SK-MEL-5 (cell line): ENCODE results near the gene TBC1D22A. TPM values are rescaled to one million over a fixed set of nuclear protein-coding genes. Genes with fewer than 3 reads are reported as not detected.
A peak's percentile ranks its signal among the peaks of the same experiment; 100 is the strongest.
"Not testable (repeated sequence)": the region's sequence is repeated elsewhere in the genome, so short reads cannot be mapped to it uniquely, and the experiment has no call there.

Source experiments
- DNase-seq: peaks from one replicate; pipeline ENCODE4 v3.0.0-alpha.2; 2016; ENCODE audit warnings: low read depth, low spot score
- in situ Hi-C: cut with HindIII; loops from 2 replicates; pipeline ENCODE4 v1.10.0; 2016; ENCODE audit warnings: low sequenced_read_pairs, high pct_unique_total_duplicates, low pct_unique_long_range_greater_than_20kb
- total RNA-seq: library from RNA; depleted of rRNA; stranded (reverse); fragments of >200 nt; shearing (Covaris generic); gene quantifications from 2 replicates; pipeline ENCODE4 v1.2.3, GENCODE V29; 2014

TBC1D22A gene
- total RNA-seq, 1 experiment from 2014 or later = 14.4 TPM

GRCh38 chr22:46813816-46814597 lies 51.6 kb downstream of the TBC1D22A start:
- in situ Hi-C loops = no loop called here

DNA sequence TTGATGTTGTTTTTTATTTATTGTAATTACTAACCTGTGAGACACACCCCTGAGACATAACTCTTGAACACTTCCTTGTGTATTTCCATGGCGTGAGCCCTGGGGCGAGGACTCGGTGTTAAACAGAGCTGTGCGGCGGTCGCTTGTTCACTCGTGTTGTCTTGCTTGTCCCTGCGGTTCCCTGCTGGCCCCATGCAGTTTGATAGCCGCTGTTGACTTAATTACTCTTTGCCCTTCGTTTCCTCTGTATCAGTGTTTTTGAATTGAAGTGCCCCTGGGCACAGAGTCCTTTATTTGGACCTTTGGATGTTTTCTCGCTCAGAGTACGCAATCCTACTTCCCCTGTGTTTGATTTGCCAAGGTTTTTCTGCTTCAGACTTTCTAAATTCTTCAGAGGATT lies 52.7 kb downstream of the TBC1D22A start:
- DNase-seq = no peak
- in situ Hi-C loops = no loop called here

More at GRCh38 chr22:46813816-46814597, 51.6 kb downstream of the TBC1D22A start:
- no peak for DNase-seq

DNA sequence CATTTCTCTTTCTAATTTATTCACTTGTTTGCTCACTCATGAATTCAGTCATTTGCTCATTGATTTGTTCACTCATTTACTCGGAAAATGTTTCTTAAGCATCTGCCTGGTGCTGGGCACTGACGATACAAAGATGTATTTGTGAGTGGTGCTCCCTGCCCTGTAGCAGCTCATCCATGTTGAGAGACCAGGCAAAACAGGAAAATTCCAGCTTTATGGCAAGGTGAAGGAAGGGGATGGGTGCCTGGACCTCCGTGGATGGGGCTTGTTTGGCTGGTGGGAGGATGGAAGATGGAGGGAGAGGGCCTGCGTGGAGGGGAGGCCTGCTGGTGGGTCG lies 53.1 kb downstream of the TBC1D22A start:
- in situ Hi-C loops = no loop called here
- no peak for DNase-seq

DNA sequence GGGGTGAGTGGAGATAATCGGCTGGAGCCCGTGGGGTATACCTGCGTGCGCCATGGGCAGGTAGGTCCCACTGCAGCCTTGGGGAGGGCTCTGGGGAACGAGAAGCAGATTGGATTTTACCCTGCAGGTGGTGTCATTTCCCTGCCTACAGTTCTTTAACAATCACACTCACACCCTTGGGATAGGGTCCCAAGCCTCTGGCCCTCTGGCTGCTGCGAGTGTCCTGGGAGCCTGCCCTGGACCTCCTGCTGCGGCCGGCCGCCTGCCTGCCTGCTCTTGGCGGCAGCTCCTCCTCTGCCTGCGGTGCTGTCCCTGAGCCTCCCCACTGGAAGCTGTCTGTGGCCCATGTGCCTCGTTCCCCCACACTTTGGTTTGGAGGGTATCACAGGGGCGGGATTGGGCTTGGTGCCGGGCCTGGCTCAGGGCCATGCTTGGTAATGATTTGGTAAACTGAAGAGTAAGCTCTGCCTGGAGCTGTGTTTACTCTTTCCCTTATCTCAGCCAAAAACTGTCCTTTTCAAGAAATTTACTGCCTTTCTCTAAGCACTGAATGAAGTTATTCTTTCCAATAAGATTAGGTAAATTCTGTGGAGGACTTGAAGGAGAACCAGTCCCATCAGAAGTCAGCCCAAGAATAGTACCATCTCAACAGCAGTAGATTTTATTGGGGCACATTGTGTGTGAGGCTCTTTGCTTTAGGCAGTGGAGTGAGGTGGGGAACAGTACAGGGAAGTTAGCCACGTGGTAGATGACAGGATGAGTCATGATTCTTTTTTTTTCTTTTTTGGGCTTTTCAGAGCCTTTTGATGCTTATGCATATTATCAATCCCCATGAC lies 53.7 kb downstream of the TBC1D22A start:
- in situ Hi-C loops = no loop called here

GRCh38 chr22:46817390-46817789 lies 54.9 kb downstream of the TBC1D22A start:
- in situ Hi-C loops = not testable (repeated sequence)

More for the DNA sequence above, 53.7 kb downstream of the TBC1D22A start:
- peak; percentile 68 for DNase-seq

GRCh38 chr22:46823248-46823647 lies 60.8 kb downstream of the TBC1D22A start:
- in situ Hi-C loops = no loop called here
- DNase-seq = no peak

More at GRCh38 chr22:46817390-46817789, 54.9 kb downstream of the TBC1D22A start:
- DNase-seq = not testable (repeated sequence)

DNA sequence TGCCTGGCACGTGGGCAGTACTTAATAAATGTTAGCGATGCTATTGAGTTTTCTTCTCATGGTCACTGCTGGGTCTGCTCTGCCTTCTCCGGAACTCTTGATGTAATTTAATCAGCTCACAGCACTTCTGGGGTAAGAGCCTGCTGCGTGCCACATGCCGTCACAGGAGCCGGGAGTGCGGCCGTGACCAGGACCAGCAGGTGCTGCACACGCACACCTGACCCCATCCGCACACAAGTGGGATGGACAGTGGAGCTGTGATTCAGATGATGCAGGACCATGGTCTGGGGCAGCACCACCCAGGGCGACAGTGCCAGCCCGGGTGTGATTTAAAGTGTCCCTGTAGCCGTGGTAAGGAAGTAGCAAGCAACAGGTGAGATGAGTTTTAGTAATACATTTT lies 61.2 kb downstream of the TBC1D22A start:
- in situ Hi-C loops = no loop called here
- no peak for DNase-seq

DNA sequence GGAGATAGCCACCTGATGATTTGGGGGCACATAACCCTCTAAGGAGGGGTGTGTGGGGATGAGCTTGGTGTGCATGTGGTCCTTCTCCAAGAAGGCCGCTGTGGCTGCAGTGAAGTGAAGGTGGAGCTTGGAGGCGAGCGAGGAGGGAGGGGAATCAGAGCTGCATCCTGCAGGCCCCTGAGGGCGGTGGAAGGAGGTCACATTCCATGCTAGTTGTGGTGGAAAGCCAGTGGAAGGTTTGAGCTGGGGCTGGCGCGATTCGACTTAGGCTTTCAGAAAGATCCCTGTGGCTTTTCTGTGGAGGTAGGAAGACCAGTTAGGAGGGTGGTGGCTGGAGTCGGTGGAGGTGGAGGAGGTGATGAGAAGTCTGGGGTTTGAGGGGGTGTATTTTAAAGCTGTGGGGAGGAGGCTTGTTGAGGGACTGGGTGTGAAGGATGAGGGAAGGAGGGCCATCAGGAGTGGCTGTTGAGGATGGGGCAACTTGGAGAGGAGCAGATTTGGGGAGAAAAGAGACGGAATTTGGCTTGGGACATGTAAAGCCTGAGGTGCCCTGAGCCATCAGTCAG lies 62.0 kb downstream of the TBC1D22A start:
- in situ Hi-C loops = no loop called here

GRCh38 chr22:46824980-46825544 lies 62.6 kb downstream of the TBC1D22A start:
- in situ Hi-C loops = no loop called here
- no peak for DNase-seq

More for the DNA sequence above, 62.0 kb downstream of the TBC1D22A start:
- DNase-seq = no peak

DNA sequence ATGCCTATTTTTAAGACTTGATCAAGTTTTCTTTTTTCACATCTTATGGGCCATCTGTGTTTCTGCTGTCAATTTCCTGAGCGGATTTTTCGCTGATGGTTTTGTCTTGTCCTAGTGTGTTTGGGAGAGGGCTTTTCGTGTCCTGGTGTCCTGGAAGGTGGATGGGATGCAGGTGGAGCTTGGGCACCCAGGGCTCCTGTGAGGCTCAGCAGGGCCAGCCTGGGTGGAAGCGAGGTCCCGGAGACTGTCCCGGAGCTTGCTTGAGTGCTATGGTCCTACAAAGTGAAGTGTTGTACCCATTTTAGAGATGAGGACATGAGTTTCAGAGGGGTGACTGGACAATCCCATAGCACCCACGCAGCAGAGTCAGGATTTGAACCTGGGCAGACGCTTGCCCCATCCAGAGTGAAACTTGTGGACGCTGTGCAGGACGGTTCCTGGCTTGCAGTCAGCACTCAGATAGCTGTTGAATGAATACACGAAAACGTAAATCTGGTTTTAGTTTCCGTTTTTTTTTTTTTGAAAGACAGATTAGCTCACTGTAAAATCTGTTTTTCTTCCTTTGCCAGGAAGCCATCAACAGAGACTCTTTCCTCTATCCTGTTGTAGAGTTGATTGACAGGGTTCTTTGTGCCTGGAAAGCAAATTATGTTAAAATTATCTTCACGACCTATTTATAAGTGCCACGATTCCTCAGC lies 64.1 kb downstream of the TBC1D22A start:
- DNase-seq = no peak
- in situ Hi-C loops = no loop called here

- in situ Hi-C loops = no loop called here
- no peak for DNase-seq
Observed at GRCh38 chr22:46827136-46827780, 64.8 kb downstream of the TBC1D22A start.

DNA sequence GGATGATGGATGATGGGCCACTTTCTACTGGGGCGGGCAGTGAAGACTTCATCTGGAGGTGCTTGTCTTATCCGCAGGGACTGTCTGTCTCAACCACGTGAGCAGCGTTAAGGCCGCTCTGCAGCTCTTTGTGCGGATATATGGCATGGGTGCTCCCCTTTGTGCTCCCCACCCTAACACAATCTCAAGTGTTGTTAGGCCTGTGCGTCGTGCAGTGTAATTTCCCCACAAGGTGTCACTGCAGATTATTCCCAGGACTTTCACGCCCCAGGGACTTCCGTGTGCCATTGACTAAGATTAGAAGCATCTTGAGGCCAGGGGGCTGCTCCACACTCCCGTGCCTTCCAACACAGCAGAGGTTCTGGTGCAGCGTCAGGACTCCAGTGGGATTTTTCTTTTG lies 65.3 kb downstream of the TBC1D22A start:
- in situ Hi-C loops = no loop called here
- no peak for DNase-seq

- in situ Hi-C loops = no loop called here
Observed at GRCh38 chr22:46828323-46828900, 66.0 kb downstream of the TBC1D22A start.

GRCh38 chr22:46829117-46829891 lies 66.9 kb downstream of the TBC1D22A start:
- in situ Hi-C loops = no loop called here

More at GRCh38 chr22:46828323-46828900, 66.0 kb downstream of the TBC1D22A start:
- DNase-seq = no peak

DNA sequence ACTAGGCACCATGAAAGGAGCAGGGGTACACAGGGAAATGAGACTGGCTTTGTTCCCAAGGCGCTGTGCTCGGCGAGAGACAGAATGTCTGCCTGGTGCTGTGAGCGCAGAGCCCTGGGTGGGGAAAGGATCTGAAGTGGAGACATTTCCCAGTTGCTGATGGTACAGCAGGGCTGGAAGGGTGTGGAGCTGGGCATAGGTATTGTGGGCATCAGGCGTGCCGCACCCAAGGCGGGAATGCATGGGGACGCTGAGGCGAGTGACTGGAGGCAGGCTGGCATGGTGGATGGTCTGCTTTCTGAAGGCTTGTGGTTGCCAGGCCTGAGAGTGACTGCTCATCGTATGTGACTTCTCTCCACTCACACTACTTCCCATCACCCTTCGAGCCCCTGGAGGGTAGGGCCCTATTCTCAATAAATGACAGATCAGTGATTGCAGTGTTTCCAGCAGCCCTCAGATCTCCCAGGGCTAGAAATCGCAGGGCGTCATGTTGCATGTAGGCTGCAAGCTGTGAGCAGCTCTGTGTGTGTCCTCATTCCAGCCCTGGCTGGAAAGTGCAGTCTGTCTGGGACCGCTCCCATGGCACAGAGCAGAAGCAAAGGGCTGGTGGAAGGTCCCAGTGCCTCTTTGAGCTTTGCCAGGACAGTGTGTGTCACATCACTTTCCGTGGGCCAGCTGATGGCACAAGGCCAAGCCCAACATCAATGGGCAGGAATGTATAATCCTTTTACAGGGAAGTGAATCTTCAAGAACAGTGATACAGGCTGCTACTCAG lies 67.7 kb downstream of the TBC1D22A start:
- no peak for DNase-seq
- in situ Hi-C loops = loop anchor here (10.0 kb wide), 1 partner anchor 55 kb away; no protein-coding TSS in a partner anchor

More at GRCh38 chr22:46829117-46829891, 66.9 kb downstream of the TBC1D22A start:
- no peak for DNase-seq
